GM18861 (cell line): Measurements from ENCODE around the gene MAP3K13.
A peak's percentile ranks its signal among the peaks of the same experiment; 100 is the strongest.
"Not testable (repeated sequence)": the region's sequence is repeated elsewhere in the genome, so short reads cannot be mapped to it uniquely, and the experiment has no call there.

Experiments used
- ATAC-seq: cut with Tn5 transposase; IDR thresholded peaks from one replicate; pipeline ENCODE4 v1.9.1; 2021; ENCODE audit not compliant: unreplicated experiment

MAP3K13 gene

DNA sequence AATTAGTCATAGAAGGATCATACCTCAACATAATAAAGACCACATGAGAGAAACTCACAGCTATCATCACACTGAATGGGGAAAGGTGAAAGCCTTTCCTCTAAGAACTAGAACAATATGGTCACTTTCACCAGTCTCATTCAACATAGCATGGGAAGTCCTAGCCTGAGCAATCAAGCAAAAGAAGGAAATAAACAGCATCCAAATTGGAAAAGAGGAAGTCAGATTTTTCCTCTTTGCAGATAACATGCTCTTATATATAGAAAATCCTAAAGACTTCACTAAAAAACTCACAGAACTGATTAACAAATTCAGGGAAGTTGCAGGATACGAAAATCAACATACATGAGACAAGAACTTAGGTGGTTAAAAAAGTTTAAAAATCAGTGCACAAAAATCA is 24.7 kb downstream of the MAP3K13 start:
- ATAC-seq, result no peak

DNA sequence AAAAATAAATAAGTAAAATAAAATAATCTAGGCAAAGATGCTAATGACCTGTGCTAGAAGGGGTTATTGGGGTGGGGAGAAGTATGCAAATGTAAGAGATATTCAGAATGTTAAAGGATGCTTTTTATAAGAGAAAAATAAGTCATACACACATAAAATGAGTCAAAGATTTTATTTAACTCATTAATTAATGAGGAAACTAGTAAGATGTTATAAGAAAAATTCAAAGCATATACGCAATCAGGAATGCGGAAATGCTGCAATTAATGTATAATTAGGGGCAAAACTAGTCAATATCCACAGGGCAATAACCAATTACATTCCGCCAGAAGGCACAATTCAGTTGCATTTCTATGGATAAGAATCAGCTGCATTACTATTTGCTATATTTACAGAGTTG is 30.1 kb downstream of the MAP3K13 start:
- ATAC-seq, result no peak

DNA sequence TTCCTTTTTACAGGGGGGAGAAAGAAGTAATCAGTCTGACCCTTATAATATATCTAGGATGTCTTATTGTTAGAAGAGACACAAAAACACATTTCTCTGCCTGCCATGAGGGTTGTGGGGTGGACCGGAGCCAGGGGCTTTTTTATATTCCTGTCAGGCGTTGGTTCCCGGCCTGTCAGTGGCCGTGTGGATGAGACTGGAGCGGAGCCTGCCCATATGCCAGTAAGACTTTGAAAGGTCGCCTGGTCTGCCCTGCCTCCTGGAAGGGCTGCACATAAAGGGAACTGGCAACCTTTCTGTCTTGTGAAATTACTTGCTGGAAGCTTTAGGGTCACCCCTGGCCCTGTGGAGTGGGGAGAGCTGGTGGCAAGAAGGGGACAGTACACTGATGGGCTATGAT is 34.7 kb downstream of the MAP3K13 start:
- no peak for ATAC-seq

- ATAC-seq, result no peak
Measured at GRCh38 chr3:185399737-185400667, 37.1 kb downstream of the MAP3K13 start.

- ATAC-seq, result no peak
Measured at GRCh38 chr3:185400866-185401265, 37.9 kb downstream of the MAP3K13 start.

- ATAC-seq, result no peak
Measured at GRCh38 chr3:185401319-185401955, 38.5 kb downstream of the MAP3K13 start.

DNA sequence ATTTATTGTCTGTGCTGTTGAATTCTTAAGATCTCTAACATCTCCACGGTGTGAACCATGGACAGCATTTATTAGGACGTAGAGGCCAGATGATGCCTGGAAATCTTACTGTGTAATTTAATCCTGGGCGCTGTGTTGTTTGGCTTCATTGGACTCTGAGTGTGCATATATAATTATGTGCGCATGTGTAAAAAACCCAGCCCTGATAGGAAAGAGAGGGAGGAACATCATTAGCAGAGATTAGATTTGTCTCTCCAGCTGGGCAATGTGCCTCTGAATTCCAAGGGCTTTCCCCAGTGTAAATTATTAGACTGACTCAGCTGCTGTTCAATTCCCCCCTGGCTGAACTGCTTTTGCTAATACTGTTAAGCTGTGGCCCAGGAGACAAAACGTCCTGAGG is 39.6 kb downstream of the MAP3K13 start:
- no peak for ATAC-seq

DNA sequence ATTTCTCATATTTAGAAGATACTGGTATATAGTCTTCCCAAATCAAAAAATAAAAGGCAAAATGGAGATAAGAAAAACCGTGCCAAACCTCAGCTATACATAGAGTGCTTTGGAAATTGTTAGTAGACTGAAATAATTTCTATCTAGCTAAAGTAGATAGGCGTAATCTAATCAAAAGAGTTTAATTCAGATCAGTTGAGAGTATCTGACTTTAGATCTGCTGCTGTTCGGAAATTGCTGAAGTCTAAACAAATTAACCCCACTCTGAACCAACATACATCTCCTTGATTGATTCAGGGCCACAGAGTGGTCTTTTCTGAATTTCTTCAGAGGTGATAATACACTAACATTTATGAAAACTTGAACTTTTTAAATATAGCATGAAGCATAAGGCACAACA is 40.1 kb downstream of the MAP3K13 start:
- no peak for ATAC-seq

GRCh38 chr3:185405243-185405642 is 42.3 kb downstream of the MAP3K13 start:
- no peak for ATAC-seq

DNA sequence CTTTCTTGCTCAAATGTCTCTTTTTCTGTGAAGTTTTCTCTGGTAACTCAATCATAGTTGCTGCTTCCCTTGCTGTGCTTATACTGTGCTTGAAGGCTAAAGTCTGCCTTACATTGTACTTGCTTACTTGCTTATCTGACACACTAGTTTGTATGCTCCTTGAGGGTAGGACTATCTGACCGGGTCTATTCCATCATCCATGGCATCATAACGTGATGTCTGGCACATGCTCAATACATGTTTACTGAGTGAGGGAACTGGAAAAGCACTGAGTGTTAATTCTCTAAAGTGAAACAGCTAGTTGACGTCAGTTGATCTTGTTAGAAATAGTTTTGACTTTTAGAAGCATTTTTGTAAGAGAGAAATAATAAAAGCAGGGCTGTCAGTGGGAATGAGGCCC is 42.7 kb downstream of the MAP3K13 start:
- no peak for ATAC-seq

- no peak for ATAC-seq
Measured at GRCh38 chr3:185406121-185406620, 43.2 kb downstream of the MAP3K13 start.

DNA sequence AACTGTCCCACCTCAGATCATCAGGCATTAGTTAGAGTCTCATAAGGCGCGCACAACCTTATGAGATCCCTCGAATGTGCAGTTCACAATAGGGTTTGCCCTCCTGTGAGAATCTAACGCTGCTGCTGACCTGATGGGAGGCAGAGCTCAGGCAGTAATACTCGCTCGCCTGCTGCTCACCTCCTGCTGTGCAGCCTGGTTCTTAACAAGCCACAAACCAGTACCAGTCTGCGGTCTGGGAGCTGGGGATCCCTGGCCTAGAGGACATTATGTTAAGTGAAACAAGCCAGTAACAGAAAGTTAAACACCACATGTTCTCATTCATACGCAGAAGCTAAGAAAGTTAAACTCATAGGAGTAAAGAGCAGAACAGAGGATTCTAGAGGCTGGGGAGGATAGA is 47.0 kb downstream of the MAP3K13 start:
- ATAC-seq, result no peak

DNA sequence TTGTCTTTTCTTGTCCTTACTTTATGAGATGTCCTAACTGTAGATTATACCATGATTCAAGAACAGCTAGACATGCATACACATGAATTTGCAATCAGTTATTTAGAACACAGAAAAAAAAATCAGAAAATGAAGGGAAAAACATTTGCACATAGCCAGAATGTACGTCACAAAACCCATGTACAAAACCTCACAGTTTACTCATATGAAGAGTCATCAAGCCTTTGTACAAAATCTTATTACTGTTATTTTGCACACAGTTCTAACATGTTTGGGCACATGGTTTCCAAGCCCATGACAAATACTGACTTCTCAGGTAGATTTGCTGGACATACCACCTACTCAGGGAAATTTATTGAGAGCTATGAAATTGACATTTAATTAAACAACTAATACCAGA is 48.2 kb downstream of the MAP3K13 start:
- ATAC-seq, result no peak

DNA sequence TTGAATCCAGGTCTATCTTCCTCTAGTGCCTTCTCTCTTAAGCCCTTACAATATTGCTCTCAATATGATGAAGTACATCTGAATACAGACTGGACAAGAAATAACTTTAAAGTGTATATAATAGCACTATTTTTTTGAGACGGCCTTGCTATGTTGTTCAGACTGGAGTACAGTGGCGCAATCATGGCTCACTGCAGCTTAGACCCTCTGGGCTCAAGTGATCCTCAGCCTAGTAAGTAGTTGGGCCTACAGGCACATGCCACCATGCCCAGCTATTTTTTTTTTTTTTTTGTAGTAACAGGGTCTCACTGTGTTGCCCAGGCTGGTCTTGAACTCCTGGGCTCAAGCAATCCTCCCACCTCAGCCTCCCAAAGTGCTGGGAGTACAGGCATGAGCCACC is 53.6 kb downstream of the MAP3K13 start:
- no peak for ATAC-seq

DNA sequence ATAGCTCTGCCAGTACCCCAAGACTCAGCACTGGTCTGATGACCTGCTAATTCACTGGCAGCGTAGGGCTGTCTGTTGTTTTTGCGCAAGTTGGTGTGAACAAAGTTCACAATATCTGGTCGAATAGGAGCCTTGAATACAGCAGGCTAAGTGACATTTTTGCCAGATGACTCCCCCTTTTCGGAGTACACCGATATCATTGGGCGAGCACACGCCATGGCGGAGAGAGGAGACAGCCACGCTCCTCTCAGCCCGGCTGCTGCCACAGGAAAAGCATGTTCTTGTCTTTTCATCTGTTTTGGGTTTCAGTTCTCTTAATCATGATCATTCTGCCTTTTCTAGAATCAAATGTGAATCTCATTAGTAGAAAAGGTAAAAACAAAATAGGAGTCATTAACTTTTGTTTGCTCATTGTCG is 55.6 kb downstream of the MAP3K13 start:
- ATAC-seq, result not testable (repeated sequence)

DNA sequence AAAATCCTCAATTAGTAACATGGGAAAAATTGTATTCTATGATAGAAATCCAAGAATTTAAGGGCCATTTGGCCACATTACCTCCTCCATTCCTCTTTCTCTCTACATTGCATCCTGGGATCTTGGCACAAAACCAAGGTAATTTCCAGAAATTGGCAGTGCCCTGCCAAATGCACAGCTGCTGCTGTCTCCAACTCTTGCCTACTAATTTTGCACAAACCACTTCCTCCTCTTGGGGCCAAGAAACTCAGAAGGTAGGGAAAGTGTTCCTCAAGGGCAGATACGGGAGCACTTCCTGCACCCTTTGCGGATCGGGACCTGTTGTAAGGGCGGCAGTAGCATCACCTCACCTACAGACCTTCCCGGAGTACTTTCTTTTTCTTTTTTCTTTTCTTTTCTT is 57.8 kb downstream of the MAP3K13 start:
- ATAC-seq, result no peak

- peak; percentile 46 for ATAC-seq
Measured at GRCh38 chr3:185421577-185422232, 58.8 kb downstream of the MAP3K13 start.

DNA sequence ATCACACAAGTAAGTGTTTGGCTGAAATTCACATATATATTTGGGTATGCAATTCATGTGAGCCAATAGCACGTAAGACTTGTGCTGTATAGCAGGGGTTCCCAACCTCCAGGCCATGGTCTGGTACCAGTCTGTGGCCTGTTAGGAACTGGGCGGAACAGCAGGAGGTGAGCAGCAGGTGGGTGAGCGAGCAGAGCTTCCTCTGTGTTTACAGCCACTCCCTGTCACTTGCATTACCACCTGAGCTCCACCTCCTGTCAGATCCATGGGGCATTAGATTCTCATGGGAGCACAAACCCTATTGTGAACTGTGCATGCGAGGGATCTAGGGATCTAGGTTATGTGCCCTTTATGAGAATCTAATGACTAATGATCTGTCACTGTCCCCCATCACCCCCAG is 59.7 kb downstream of the MAP3K13 start:
- ATAC-seq, result no peak

GRCh38 chr3:185423178-185423577 is 60.2 kb downstream of the MAP3K13 start:
- no peak for ATAC-seq

GRCh38 chr3:185424435-185424834 is 61.5 kb downstream of the MAP3K13 start:
- no peak for ATAC-seq

DNA sequence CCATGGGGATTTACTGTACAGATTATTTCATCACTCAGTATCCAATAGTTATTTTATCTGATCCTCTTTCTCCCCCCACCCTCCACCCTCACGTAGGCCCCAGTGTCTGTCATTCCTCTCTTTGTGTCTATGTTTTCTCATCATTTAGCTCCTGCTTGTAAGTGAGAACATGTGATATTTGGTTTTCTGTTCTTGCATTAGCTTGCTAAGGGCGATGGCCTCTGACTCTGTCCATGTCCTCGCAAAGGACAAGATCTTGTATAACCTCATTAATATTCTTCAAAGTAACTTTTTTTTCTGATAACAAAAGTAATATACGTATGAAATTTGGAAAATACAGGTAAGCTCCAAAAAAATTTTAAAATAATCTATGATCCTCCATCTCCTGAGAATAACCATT is 67.4 kb downstream of the MAP3K13 start:
- ATAC-seq, result no peak
